Activated T-helper 1 cell treated with anti-CD3 and anti-CD28 coated beads, Interleukin-12 subunit alpha, Interleukin-12 subunit beta, Interleukin-2, Interleukin-4 antibody, amounts not matched to agents 30 ng/mL and 10 ng/mL and 1 ng/mL, durations not matched to agents 14 hours and 24 hours and 36 hours (primary cell): ENCODE results near the gene TMEM214. TPM values are rescaled to one million over a fixed set of nuclear protein-coding genes. Genes with fewer than 3 reads are reported as not detected.
A peak's percentile ranks its signal among the peaks of the same experiment; 100 is the strongest.

Experiments used
- DNase-seq: peaks from one replicate; pipeline ENCODE4 v3.0.0; 2021; ENCODE audit warnings: low spot score
- H3K27ac Mint-ChIP-seq: one replicate; pipeline ENCODE4 v1.8.0; 2021; ENCODE audit warnings: mild to moderate bottlenecking, mixed read lengths
- H3K27me3 Mint-ChIP-seq: one replicate; pipeline ENCODE4 v1.8.0; 2022; ENCODE audit warnings: mild to moderate bottlenecking, moderate library complexity, mixed read lengths; ENCODE audit not compliant: insufficient read depth
- H3K36me3 Mint-ChIP-seq: one replicate; pipeline ENCODE4 v1.8.0; 2021; ENCODE audit warnings: low read depth, mixed read lengths
- H3K4me1 Mint-ChIP-seq: one replicate; pipeline ENCODE4 v1.8.0; 2021; ENCODE audit warnings: low read depth, mixed read lengths
- H3K4me3 Mint-ChIP-seq: one replicate; pipeline ENCODE4 v1.8.0; 2021; ENCODE audit warnings: mild to moderate bottlenecking, moderate library complexity, mixed read lengths
- H3K9me3 Mint-ChIP-seq: one replicate; pipeline ENCODE4 v1.8.0; 2021; ENCODE audit warnings: mixed read lengths
- intact Hi-C: fragments of 100-400 bp; cut with micrococcal nuclease; formaldehyde crosslinking; loops from one replicate; pipeline ENCODE4 v1.15.1; 2024
- total RNA-seq: library from RNA; stranded (reverse); gene quantifications from 2 replicates; pipeline ENCODE4 v1.2.3, GENCODE V29; 2022

Gene TMEM214
- total RNA-seq, 1 donor from 2014 or later = 98.1 TPM

DNA sequence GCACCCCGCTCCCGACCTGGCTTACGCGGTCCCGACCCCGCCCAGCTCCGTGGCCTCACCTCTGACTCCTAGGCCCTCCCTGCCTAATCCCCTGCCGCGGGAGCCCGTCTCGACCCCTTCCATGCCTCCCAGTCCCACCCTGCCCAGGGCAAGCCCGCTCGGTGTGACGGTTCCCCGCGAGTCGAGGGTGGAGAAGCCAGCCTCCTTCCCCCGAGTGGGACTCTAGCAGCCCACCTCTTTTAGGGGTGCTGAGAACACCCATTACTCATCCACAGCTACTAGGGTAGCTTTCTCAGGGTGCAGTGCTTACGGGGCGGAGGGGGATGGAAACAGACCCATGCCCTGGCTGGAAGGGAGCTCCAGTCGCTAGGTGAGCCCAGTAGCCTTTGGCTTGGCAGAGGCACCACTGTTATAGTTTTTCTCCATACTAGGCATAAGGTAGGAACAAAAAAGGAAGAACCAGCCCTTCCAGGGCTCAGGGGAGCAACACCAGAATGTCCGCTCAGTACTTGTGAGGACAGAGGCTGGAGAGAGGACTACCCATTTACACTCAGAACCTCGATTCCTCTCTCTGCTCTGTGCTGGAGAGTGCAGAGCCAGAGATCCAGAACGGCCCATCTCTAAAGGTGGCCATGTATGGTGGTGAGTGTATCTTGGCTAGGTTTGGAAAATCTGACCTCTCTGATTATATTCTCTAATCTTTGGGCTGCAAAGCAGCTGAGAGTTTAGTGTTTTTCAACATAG, 19.3 kb downstream of the TMEM214 start:
- H3K9me3 Mint-ChIP-seq = no peaks in the 10 kb centered on the region
- intact Hi-C loops = loop anchor here (1.0 to 5.0 kb wide), 10 partner anchors 19 to 707 kb away; partner anchors contain the start of genes CAD, EIF2B4, GTF3C2 and KHK
- no peak for DNase-seq
- peak overlapping the region; percentile 91 for H3K4me3 Mint-ChIP-seq
- H3K27me3 Mint-ChIP-seq = peaks cover 7% of the 10 kb centered on the region
- peak overlapping the region; percentile 79 for H3K27ac Mint-ChIP-seq
- peaks cover 30% of the 10 kb centered on the region for H3K36me3 Mint-ChIP-seq
- H3K4me1 Mint-ChIP-seq = peaks cover 36% of the 10 kb centered on the region

DNA sequence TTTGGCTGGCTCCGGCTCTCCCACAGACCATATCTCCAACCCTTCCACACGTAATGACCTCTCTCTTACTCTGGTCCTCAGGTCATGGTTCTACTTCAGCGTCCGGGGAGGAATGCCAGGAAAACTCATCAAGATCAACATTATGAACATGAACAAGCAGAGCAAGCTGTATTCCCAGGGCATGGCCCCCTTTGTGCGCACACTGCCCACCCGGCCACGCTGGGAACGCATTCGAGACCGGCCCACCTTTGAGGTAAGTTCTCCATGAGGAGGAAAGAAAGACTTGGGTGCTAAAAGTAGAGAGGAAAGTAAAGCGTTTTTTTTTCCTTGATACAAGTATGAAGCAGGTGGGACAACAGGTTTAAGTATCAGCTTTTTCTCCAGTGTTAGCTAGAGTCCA, 20.6 kb downstream of the TMEM214 start:
- no peaks in the 10 kb centered on the region for H3K9me3 Mint-ChIP-seq
- intact Hi-C loops = loop anchor here (5.0 kb wide), 2 partner anchors 79 to 304 kb away; partner anchors contain the start of genes GTF3C2 and PREB
- H3K27ac Mint-ChIP-seq = no peak overlapping the region
- peaks cover 30% of the 10 kb centered on the region for H3K36me3 Mint-ChIP-seq
- peaks cover 7% of the 10 kb centered on the region for H3K27me3 Mint-ChIP-seq
- H3K4me3 Mint-ChIP-seq = peak overlapping the region; percentile 91
- DNase-seq = no peak
- H3K4me1 Mint-ChIP-seq = peaks cover 31% of the 10 kb centered on the region

DNA sequence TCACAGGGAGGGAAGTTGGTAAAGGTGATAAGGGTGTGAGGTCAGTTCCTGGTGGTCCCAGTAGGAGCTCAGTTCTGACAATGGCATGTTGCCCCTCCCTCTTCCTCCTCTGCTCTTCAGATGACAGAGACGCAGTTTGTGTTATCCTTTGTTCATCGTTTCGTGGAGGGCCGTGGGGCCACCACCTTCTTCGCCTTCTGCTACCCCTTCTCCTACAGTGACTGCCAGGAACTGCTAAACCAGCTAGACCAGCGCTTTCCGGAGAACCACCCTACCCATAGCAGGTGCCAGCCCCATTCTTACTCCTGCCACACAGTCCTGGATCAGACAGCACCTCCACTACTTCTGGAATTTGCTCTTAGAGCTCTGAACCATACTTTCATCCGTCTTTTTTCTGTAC, 21.0 kb downstream of the TMEM214 start:
- peak overlapping the region; percentile 1 for H3K4me3 Mint-ChIP-seq
- peaks cover 7% of the 10 kb centered on the region for H3K27me3 Mint-ChIP-seq
- intact Hi-C loops = loop anchor here (5.0 kb wide), 2 partner anchors 79 to 304 kb away; partner anchors contain the start of genes GTF3C2 and PREB
- no peak for DNase-seq
- H3K9me3 Mint-ChIP-seq = no peaks in the 10 kb centered on the region
- H3K36me3 Mint-ChIP-seq = peaks cover 29% of the 10 kb centered on the region
- H3K4me1 Mint-ChIP-seq = peaks cover 31% of the 10 kb centered on the region
- no peak overlapping the region for H3K27ac Mint-ChIP-seq

DNA sequence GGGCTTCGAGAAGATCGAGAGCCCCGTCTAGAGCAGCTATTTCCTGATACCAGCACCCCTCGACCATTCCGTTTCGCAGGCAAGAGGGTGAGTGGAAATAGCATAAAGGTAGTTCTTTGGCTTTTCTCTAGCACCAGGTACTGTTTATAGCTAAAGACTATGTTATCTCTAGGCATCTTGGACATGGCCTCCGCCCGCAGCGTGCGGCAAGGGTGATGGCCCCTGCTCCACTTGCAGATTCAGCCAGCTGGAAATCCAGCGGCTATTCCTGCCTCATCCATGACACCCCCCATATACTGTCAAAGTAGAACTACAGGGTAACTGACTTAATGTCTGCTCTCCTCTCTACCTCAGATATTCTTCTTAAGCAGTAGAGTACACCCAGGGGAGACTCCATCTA, 22.0 kb downstream of the TMEM214 start:
- Mint-ChIP-seq H3K27ac (no peak overlapping the region), H3K36me3 (peaks cover 34% of the 10 kb centered on the region), H3K9me3 (no peaks in the 10 kb centered on the region), H3K4me1 (peaks cover 25% of the 10 kb centered on the region), H3K4me3 (no peak overlapping the region), H3K27me3 (peaks cover 7% of the 10 kb centered on the region)
- intact Hi-C loops = loop anchor here (5.0 kb wide), 2 partner anchors 78 to 303 kb away; partner anchors contain the start of genes GTF3C2 and PREB
- no peak for DNase-seq

DNA sequence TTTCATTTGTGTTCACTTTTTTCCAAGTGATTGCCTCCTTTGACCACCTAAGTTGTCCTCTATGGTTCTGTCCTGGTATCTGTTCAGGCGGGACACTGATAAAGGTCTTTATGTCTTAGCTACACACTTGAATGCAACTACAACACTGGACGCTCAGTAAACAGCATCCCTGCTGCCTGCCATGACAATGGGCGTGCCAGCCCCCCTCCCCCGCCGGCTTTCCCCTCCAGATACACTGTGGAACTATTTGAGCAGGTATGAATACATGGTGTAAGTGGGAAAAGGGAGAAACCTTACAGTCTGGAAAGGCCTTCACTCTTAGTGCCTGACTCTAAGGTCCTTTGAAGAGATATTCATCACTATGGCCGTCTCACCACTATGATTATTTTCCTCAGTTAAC, 24.4 kb downstream of the TMEM214 start:
- Mint-ChIP-seq H3K27me3 (no peaks in the 10 kb centered on the region), H3K36me3 (peaks cover 36% of the 10 kb centered on the region), H3K9me3 (no peaks in the 10 kb centered on the region), H3K27ac (no peak overlapping the region), H3K4me3 (no peak overlapping the region), H3K4me1 (peaks cover 11% of the 10 kb centered on the region)
- no peak for DNase-seq
- intact Hi-C loops = no loop called here

DNA sequence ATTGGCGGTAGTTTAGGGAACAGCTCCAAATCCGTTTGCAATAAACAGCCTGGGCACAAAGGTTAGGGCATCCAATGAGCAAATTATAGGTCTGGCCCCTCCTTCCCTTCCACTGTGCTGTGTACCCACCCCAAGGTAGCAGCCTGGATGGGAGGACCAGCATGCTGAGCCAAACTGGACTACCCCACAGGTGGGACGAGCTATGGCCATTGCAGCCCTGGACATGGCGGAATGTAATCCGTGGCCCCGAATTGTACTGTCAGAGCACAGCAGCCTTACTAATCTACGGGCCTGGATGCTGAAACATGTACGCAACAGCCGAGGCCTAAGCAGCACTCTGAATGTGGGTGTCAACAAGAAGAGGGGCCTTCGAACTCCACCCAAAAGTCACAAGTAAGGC, 25.4 kb downstream of the TMEM214 start:
- Mint-ChIP-seq H3K4me1 (peaks cover under 1% of the 10 kb centered on the region), H3K4me3 (no peak overlapping the region), H3K9me3 (no peaks in the 10 kb centered on the region), H3K27me3 (no peaks in the 10 kb centered on the region), H3K36me3 (peaks cover 43% of the 10 kb centered on the region), H3K27ac (no peak overlapping the region)
- DNase-seq = no peak
- intact Hi-C loops = no loop called here

DNA sequence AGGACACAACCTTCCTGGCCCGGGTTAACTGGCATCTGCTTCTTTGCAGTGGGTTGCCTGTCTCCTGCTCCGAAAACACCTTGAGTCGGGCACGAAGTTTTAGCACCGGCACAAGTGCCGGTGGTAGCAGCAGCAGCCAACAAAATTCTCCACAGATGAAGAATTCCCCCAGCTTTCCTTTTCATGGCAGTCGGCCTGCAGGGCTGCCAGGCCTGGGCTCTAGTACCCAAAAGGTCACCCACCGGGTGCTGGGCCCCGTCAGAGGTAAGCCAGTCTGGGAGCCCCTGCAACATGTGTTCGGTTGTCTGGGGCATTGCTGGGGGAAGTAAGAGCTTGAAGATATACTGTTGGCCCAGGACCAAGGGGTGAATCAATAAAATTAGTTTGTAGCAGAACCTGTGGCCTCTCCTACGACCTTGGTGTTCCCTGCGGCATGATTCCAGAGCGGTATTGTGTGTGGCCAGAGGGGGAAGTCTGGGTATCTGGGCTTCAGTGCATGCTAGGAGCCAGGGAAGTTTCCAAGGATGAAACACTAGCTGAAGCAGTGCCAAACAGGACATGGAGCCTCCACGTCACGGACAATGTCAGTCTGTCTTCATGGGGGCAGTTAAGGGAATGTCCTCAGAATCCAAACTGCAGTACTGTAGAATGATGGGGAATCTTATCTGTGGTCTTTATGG, 26.5 kb downstream of the TMEM214 start:
- no peak overlapping the region for H3K4me3 Mint-ChIP-seq
- no peak overlapping the region for H3K27ac Mint-ChIP-seq
- intact Hi-C loops = no loop called here
- DNase-seq = no peak
- H3K27me3 Mint-ChIP-seq = no peaks in the 10 kb centered on the region
- no peaks in the 10 kb centered on the region for H3K9me3 Mint-ChIP-seq
- peaks cover 43% of the 10 kb centered on the region for H3K36me3 Mint-ChIP-seq
- no peaks in the 10 kb centered on the region for H3K4me1 Mint-ChIP-seq

DNA sequence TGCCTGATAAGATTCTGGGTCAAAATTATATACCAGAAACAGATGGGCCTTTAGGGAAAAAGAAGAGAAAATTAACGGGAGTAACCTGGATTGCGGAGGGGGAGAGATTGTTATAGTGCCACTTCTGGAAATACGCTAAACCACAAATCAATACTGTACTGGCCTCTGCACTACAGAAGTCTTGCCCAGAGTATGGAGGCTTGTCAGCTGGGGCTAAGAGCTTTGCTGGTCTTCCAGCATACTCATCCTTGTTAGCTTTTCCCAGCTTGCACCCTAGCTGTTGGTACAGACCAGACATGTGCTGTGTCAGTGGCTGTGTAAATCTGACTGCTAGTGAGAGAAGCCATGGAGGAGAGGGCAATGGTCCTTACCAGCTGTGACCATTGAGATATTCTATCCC, 27.6 kb downstream of the TMEM214 start:
- peaks cover 35% of the 10 kb centered on the region for H3K36me3 Mint-ChIP-seq
- intact Hi-C loops = no loop called here
- H3K4me1 Mint-ChIP-seq = peaks cover 2% of the 10 kb centered on the region
- no peak overlapping the region for H3K27ac Mint-ChIP-seq
- H3K27me3 Mint-ChIP-seq = no peaks in the 10 kb centered on the region
- DNase-seq = no peak
- no peak overlapping the region for H3K4me3 Mint-ChIP-seq
- no peaks in the 10 kb centered on the region for H3K9me3 Mint-ChIP-seq

DNA sequence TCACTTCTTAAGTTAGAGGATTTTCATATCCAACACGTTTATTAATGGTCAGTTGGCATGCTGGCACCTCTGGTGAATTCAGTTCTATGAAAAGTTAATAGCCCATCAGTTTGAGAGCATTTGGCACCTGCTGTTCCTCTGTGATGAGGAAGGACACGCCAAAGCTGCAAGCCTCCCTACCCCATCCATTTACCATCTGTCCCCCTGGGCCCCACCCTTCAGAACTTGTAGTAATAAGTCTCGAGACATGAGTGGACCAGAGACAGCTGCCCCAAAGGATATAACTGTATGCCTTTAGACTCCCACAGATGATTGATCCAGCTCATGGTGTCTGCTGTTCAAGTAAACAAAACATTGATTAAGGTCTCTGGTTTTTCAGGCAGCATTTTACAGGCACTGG, 32.4 kb downstream of the TMEM214 start:
- H3K36me3 Mint-ChIP-seq = peaks cover 50% of the 10 kb centered on the region
- intact Hi-C loops = no loop called here
- peaks cover 43% of the 10 kb centered on the region for H3K4me1 Mint-ChIP-seq
- no peaks in the 10 kb centered on the region for H3K27me3 Mint-ChIP-seq
- no peak overlapping the region for H3K27ac Mint-ChIP-seq
- H3K4me3 Mint-ChIP-seq = no peak overlapping the region
- DNase-seq = no peak
- H3K9me3 Mint-ChIP-seq = no peaks in the 10 kb centered on the region

DNA sequence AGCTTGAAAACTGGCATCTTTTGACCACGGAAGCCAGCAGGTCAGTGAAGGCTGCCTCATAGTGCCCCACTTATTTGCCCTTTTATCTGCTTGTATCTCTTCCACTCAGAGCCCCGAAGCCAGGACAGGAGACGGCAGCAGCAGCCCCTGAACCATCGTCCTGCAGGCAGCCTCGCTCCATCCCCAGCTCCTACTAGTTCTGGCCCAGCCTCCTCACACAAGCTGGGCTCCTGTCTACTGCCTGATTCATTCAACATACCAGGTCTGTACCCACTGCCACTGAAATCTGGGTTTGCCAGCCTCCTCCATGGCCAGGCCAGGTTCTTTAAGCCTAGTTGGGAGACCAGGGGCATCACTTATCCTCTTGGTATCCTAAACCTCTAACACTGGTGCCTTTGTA, 34.6 kb downstream of the TMEM214 start:
- intact Hi-C loops = no loop called here
- Mint-ChIP-seq H3K9me3 (no peaks in the 10 kb centered on the region), H3K4me1 (peaks cover 58% of the 10 kb centered on the region), H3K36me3 (peaks cover 50% of the 10 kb centered on the region), H3K4me3 (no peak overlapping the region), H3K27me3 (peaks cover 2% of the 10 kb centered on the region), H3K27ac (no peak overlapping the region)
- DNase-seq = no peak

DNA sequence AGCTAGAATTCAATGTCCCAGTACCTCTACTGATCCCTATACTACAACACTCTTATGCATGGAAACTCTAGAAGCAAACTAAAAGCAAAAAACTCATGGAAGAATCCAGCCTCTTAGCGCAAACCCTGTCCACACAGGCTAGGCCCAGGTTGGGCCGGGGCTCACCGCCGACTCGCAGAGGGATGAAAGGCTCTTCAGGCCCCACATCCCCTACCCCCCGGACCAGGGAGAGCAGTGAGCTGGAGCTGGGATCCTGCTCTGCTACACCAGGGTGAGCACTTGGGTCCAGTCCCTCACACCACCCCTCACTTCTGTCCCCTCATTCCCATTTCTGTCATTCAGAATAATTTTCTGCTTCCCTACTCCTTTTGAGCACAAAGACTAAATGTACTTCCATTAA, 36.7 kb downstream of the TMEM214 start:
- peaks cover 2% of the 10 kb centered on the region for H3K27me3 Mint-ChIP-seq
- peaks cover 43% of the 10 kb centered on the region for H3K36me3 Mint-ChIP-seq

DNA sequence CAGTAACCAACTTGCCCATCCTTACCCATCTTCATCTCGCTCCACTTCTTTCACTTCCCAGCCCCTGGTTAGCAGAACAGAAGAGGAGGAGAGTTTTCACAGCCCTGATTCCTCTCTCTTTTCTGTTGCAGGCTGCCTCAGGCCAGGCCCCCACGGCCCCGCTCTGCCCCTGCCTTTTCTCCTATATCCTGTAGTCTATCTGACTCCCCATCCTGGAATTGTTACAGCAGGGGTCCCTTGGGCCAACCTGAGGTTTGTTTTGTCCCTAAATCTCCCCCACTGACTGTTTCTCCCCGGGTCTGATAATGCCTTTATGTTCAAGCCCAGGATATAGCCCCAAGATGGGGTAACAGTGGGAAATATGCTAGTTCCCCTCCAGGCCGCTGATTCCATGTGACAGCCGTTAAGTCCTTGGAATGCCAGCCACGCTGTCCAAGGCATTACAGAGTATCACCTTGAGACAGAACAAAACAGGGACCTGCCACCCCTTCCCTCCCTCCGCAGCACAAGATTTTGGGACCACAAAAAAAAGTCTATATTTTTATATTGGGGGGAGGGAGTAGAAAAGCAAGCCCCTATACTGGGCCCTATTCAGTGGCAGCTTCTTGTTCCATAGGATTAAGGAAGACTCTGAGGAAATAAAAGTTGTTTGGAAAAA, 37.3 kb downstream of the TMEM214 start:
- Mint-ChIP-seq H3K9me3 (no peaks in the 10 kb centered on the region), H3K4me3 (peak overlapping the region; percentile 99), H3K36me3 (peaks cover 43% of the 10 kb centered on the region), H3K27me3 (peaks cover 2% of the 10 kb centered on the region), H3K4me1 (peaks cover 84% of the 10 kb centered on the region), H3K27ac (peak overlapping the region; percentile 76)
- no peak for DNase-seq
- intact Hi-C loops = loop anchor here (5.0 kb wide), 1 partner anchor 357 kb away; the partner anchor contains the start of gene NRBP1

More for the DNA sequence above, 36.7 kb downstream of the TMEM214 start:
- Mint-ChIP-seq H3K9me3 (no peaks in the 10 kb centered on the region), H3K27ac (peak overlapping the region; percentile 59), H3K4me1 (peaks cover 77% of the 10 kb centered on the region), H3K4me3 (peak overlapping the region; percentile 99)
- intact Hi-C loops = no loop called here
- DNase-seq = no peak
